Kidney epithelial cell (primary cell): ENCODE measurements around the gene LRRC71. TPM values are rescaled to one million over a fixed set of nuclear protein-coding genes. Genes with fewer than 3 reads are reported as not detected.

Source experiments
- DNase-seq: peaks from one replicate; pipeline ENCODE4 v3.0.0-alpha.2; 2010; ENCODE audit warnings: low read depth
- H3K27me3 ChIP-seq: 2 replicates; pipeline ENCODE4 v1.6.0; 2011; ENCODE audit warnings: low read length; ENCODE audit not compliant: control insufficient read depth, insufficient read depth
- H3K36me3 ChIP-seq: 2 replicates; pipeline ENCODE4 v1.5.1; 2011; ENCODE audit warnings: low read length; ENCODE audit not compliant: control insufficient read depth, insufficient read depth
- H3K4me3 ChIP-seq: 2 replicates; pipeline ENCODE4 v1.5.1; 2011; ENCODE audit warnings: low read depth, mild to moderate bottlenecking, control low read depth, low read length
- CTCF ChIP-seq: IDR thresholded peaks from 2 replicates; pipeline ENCODE4 v1.5.1; 2011; ENCODE audit warnings: mild to moderate bottlenecking, moderate library complexity, low read length, control low read depth, inconsistent platforms; ENCODE audit not compliant: insufficient read depth, poor library complexity, severe bottlenecking
- total RNA-seq: library from RNA; depleted of rRNA; stranded (reverse); fragments of >200 nt; gene quantifications from 2 replicates; pipeline ENCODE4 v1.2.3, GENCODE V29; 2015

Gene LRRC71
- total RNA-seq, 1 donor from 2014 or later = not detected

DNA sequence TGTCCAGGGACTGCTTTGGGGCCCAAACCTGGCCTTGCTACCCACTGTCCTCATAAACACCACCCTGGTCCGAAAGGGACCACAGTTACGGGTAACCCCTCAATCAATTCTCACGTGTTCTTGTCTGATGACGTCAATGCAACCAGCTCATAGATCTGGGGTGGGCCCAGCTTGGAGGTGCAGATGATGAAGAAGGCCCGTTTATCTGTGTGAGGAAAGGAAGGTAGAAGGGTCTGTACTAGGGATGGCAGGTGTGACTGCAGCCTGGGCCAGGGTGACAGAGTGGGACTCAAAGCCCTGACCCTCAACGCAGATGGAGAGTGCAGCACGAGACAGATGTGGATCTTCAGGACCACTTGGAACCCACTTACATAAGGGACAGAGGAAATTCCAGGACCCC is 22.1 kb downstream of the LRRC71 start:
- Histone ChIP-seq H3K36me3 (peaks cover 2% of the 10 kb centered on the region), H3K27me3 (no peaks in the 10 kb centered on the region), H3K4me3 (no peak overlapping the region)
- DNase-seq = no peak
- TF ChIP-seq CTCF = no peak

DNA sequence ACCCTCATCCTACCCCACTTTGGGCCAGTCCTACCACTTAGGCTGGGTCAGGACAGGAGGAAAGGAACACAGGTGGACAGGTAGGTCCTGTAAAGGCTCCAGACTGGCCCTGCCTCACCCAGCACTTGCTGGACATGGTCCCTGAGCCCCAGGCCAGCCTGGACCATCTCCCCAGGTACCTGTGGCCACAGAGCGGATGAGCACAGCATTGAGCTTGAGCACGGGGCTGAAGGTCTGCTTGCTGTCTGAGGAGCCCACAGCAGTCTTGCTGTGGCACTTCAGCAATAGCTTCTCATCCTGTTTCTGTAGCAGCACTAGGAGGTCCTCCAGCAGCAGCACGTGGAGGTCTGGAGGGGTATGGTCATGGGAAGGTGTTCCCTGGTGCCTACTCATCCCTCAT is 23.3 kb downstream of the LRRC71 start:
- no peak for DNase-seq
- H3K27me3 ChIP-seq = no peaks in the 10 kb centered on the region
- H3K36me3 ChIP-seq = peaks cover 2% of the 10 kb centered on the region
- TF ChIP-seq CTCF = no peak
- H3K4me3 ChIP-seq = no peak overlapping the region

GRCh38 chr1:156944268-156944667 is 23.8 kb downstream of the LRRC71 start:
- no peak for TF ChIP-seq CTCF
- H3K36me3 ChIP-seq = peaks cover 4% of the 10 kb centered on the region
- no peak for DNase-seq
- H3K27me3 ChIP-seq = no peaks in the 10 kb centered on the region
- no peak overlapping the region for H3K4me3 ChIP-seq

DNA sequence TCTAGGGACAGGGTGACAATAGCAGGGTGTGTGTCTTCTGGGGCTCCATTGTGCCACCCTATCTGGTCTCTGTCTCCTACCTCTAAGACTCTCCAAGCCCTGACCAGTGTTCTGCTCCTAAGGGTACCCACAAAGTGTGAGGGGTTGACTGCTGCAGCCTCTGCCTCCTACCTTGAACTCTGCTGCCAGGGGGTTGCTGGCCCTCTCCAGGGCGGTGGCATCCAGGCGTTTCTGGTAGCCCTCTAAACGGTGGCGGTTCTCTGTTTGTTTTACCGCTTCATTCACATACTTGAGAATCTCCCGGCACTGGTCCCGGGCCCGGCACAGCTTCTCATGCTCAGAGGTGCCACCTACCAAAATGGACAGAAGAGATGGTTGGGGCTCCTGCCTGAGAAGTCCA is 24.4 kb downstream of the LRRC71 start:
- Histone ChIP-seq H3K4me3 (no peak overlapping the region), H3K36me3 (peaks cover 4% of the 10 kb centered on the region), H3K27me3 (no peaks in the 10 kb centered on the region)
- TF ChIP-seq CTCF = no peak
- no peak for DNase-seq

GRCh38 chr1:156945881-156946661 is 25.6 kb downstream of the LRRC71 start:
- no peak for TF ChIP-seq CTCF
- no peak for DNase-seq
- H3K36me3 ChIP-seq = peaks cover 4% of the 10 kb centered on the region
- no peak overlapping the region for H3K4me3 ChIP-seq
- no peaks in the 10 kb centered on the region for H3K27me3 ChIP-seq

GRCh38 chr1:156947127-156947526 is 26.7 kb downstream of the LRRC71 start:
- no peak for DNase-seq
- Histone ChIP-seq H3K4me3 (no peak overlapping the region), H3K27me3 (no peaks in the 10 kb centered on the region), H3K36me3 (peaks cover 5% of the 10 kb centered on the region)
- TF ChIP-seq CTCF = no peak
